Measurements from ENCODE around the gene SLC24A1. TPM values are rescaled to one million over a fixed set of nuclear protein-coding genes. Genes with fewer than 3 reads are reported as not detected.

The SLC24A1 gene
- total RNA-seq, 1 donor from 2014 or later, result 5.4 TPM

GRCh38 chr15:65638109-65638508 lies 16.4 kb downstream of the SLC24A1 start:
- no peak for DNase-seq (ENCODE audit: low read depth, low spot score)
- peaks cover 5% of the 10 kb centered on the region for H3K4me1 Mint-ChIP-seq
- H3K27ac Mint-ChIP-seq (ENCODE audit: unreplicated experiment), result no peak overlapping the region
- TF ChIP-seq, protein P1, sequence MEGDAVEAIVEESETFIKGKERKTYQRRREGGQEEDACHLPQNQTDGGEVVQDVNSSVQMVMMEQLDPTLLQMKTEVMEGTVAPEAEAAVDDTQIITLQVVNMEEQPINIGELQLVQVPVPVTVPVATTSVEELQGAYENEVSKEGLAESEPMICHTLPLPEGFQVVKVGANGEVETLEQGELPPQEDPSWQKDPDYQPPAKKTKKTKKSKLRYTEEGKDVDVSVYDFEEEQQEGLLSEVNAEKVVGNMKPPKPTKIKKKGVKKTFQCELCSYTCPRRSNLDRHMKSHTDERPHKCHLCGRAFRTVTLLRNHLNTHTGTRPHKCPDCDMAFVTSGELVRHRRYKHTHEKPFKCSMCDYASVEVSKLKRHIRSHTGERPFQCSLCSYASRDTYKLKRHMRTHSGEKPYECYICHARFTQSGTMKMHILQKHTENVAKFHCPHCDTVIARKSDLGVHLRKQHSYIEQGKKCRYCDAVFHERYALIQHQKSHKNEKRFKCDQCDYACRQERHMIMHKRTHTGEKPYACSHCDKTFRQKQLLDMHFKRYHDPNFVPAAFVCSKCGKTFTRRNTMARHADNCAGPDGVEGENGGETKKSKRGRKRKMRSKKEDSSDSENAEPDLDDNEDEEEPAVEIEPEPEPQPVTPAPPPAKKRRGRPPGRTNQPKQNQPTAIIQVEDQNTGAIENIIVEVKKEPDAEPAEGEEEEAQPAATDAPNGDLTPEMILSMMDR (conservative IDR thresholded peaks at IDR 0.05), result no peak
- no peaks in the 10 kb centered on the region for H3K36me3 Mint-ChIP-seq (ENCODE audit: low read depth)
- no peak overlapping the region for H3K4me3 Mint-ChIP-seq
- no peaks in the 10 kb centered on the region for H3K9me3 Mint-ChIP-seq
- H3K27me3 Mint-ChIP-seq (ENCODE audit: low read depth), result no peaks in the 10 kb centered on the region

GRCh38 chr15:65638681-65639089 lies 16.9 kb downstream of the SLC24A1 start:
- Mint-ChIP-seq H3K4me3 (no peak overlapping the region), H3K36me3 (ENCODE audit: low read depth) (no peaks in the 10 kb centered on the region), H3K4me1 (peaks cover 5% of the 10 kb centered on the region), H3K27ac (ENCODE audit: unreplicated experiment) (no peak overlapping the region), H3K27me3 (ENCODE audit: low read depth) (no peaks in the 10 kb centered on the region), H3K9me3 (no peaks in the 10 kb centered on the region)
- peak; percentile 26 for DNase-seq (ENCODE audit: low read depth, low spot score)
- TF ChIP-seq, protein P1 (conservative IDR thresholded peaks at IDR 0.05), result peak; percentile 87

GRCh38 chr15:65639509-65639908 lies 17.8 kb downstream of the SLC24A1 start:
- TF ChIP-seq, protein P1 (conservative IDR thresholded peaks at IDR 0.05), result no peak
- Mint-ChIP-seq H3K4me3 (no peak overlapping the region), H3K4me1 (peaks cover 5% of the 10 kb centered on the region), H3K36me3 (ENCODE audit: low read depth) (no peaks in the 10 kb centered on the region), H3K9me3 (no peaks in the 10 kb centered on the region), H3K27me3 (ENCODE audit: low read depth) (no peaks in the 10 kb centered on the region), H3K27ac (ENCODE audit: unreplicated experiment) (no peak overlapping the region)
- DNase-seq (ENCODE audit: low read depth, low spot score), result no peak

GRCh38 chr15:65641768-65642475 lies 20.2 kb downstream of the SLC24A1 start:
- no peak overlapping the region for H3K27ac Mint-ChIP-seq (ENCODE audit: unreplicated experiment)
- no peaks in the 10 kb centered on the region for H3K9me3 Mint-ChIP-seq
- DNase-seq (ENCODE audit: low read depth, low spot score), result no peak
- no peaks in the 10 kb centered on the region for H3K36me3 Mint-ChIP-seq (ENCODE audit: low read depth)
- TF ChIP-seq, protein P1 (conservative IDR thresholded peaks at IDR 0.05), result no peak
- peaks cover 5% of the 10 kb centered on the region for H3K4me1 Mint-ChIP-seq
- H3K27me3 Mint-ChIP-seq (ENCODE audit: low read depth), result no peaks in the 10 kb centered on the region
- H3K4me3 Mint-ChIP-seq, result no peak overlapping the region

DNA sequence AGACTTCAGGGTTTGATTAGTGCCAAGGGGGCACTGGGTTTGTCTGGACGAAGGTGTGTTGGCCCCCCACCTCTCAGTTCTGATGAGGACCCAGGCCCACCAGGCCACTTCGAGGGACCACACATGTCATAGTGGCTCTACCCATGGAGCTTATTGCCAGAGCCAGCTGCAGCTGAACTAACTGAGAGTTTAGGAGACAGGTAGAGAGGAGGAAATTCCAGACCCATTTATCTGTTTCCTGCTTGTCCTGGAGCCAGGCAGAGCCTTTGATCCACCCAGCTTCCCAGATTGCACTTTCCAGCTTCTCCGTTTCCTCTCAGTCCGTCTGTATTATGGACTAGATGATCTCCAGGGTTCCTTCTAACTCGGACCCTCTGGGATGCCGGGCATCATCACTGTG lies 20.9 kb downstream of the SLC24A1 start:
- Mint-ChIP-seq H3K4me3 (no peak overlapping the region), H3K4me1 (peaks cover 5% of the 10 kb centered on the region), H3K9me3 (no peaks in the 10 kb centered on the region), H3K27ac (ENCODE audit: unreplicated experiment) (no peak overlapping the region), H3K36me3 (ENCODE audit: low read depth) (no peaks in the 10 kb centered on the region), H3K27me3 (ENCODE audit: low read depth) (no peaks in the 10 kb centered on the region)
- DNase-seq (ENCODE audit: low read depth, low spot score), result no peak
- TF ChIP-seq, protein P1 (conservative IDR thresholded peaks at IDR 0.05), result no peak

All from neural crest cell (in vitro differentiated cells).